SK-N-SH treated with all-trans-retinoic acid at 6 μM for 48 hours (cell line): ENCODE measurements around the gene CASZ1.

ENCODE experiments used
- ATAC-seq: fragments of 200-7000 bp; cut with Tn5 transposase; 3 replicates; pipeline ENCODE4 v1.9.1; 2020; ENCODE audit warnings: mild to moderate bottlenecking, moderate library complexity
- ARNTL ChIP-seq: fragments of 450-650 bp; formaldehyde crosslinking; IDR thresholded peaks from 2 replicates; pipeline ENCODE4 v1.5.0; 2020; ENCODE audit warnings: low read depth, mild to moderate bottlenecking, moderate library complexity, borderline replicate concordance
- BACH2 ChIP-seq: fragments of 250-450 bp; sonication (Bioruptor Pico); IDR thresholded peaks from 2 replicates; pipeline ENCODE4 v1.9.0; 2021; ENCODE audit warnings: mild to moderate bottlenecking, borderline replicate concordance
- CSDC2 ChIP-seq: fragments of 250-450 bp; sonication (Bioruptor Pico); IDR thresholded peaks from 2 replicates; pipeline ENCODE4 v1.5.0; 2020; ENCODE audit warnings: mild to moderate bottlenecking, moderate library complexity
- ESRRG ChIP-seq: fragments of 250-450 bp; sonication (Bioruptor Pico); IDR thresholded peaks from 2 replicates; pipeline ENCODE4 v1.6.1; 2021; ENCODE audit warnings: mild to moderate bottlenecking
- ISL1 ChIP-seq: fragments of 250-450 bp; sonication (Bioruptor Pico); IDR thresholded peaks from 2 replicates; pipeline ENCODE4 v2.1.2; 2022; ENCODE audit warnings: mild to moderate bottlenecking, moderate library complexity
- OSR1 ChIP-seq: fragments of 250-450 bp; sonication (Bioruptor Pico); IDR thresholded peaks from 2 replicates; pipeline ENCODE4 v1.8.0; 2022; ENCODE audit warnings: moderate library complexity, mild to moderate bottlenecking, inconsistent platforms
- PPARA ChIP-seq: fragments of 250-450 bp; sonication (Bioruptor Pico); IDR thresholded peaks from 2 replicates; pipeline ENCODE4 v1.5.0; 2020; ENCODE audit warnings: mild to moderate bottlenecking, borderline replicate concordance
- RARB ChIP-seq: fragments of 250-450 bp; sonication (Bioruptor Pico); IDR thresholded peaks from 2 replicates; pipeline ENCODE4 v1.8.0; 2021; ENCODE audit warnings: mild to moderate bottlenecking, moderate library complexity
- TCF4 ChIP-seq: fragments of 250-450 bp; sonication (Bioruptor Pico); IDR thresholded peaks from 2 replicates; pipeline ENCODE4 v1.8.0; 2021; ENCODE audit warnings: mild to moderate bottlenecking, moderate library complexity, borderline replicate concordance
- TOX ChIP-seq: fragments of 250-450 bp; sonication (Bioruptor Pico); IDR thresholded peaks from 2 replicates; pipeline ENCODE4 v1.8.0; 2021; ENCODE audit warnings: mild to moderate bottlenecking, moderate library complexity, borderline replicate concordance
- ZC3H10 ChIP-seq: fragments of 250-450 bp; sonication (Bioruptor Pico); IDR thresholded peaks from 2 replicates; pipeline ENCODE4 v1.5.1; 2021; ENCODE audit warnings: mild to moderate bottlenecking, moderate library complexity
- ZFP3 ChIP-seq: fragments of 250-450 bp; sonication (Bioruptor Pico); IDR thresholded peaks from 2 replicates; pipeline ENCODE4 v1.5.0; 2020; ENCODE audit warnings: mild to moderate bottlenecking, moderate library complexity
- ZFP30 ChIP-seq: fragments of 450-650 bp; formaldehyde crosslinking; IDR thresholded peaks from 2 replicates; pipeline ENCODE4 v1.5.0; 2022; ENCODE audit warnings: mild to moderate bottlenecking, moderate library complexity
- ZNF565 ChIP-seq: fragments of 450-650 bp; formaldehyde crosslinking; conservative IDR thresholded peaks from 2 replicates; pipeline ENCODE4 v1.5.0; 2020; ENCODE audit warnings: low read depth, mild to moderate bottlenecking, moderate library complexity
- ZNF70 ChIP-seq: fragments of 450-650 bp; formaldehyde crosslinking; IDR thresholded peaks from 2 replicates; pipeline ENCODE4 v1.5.0; 2020; ENCODE audit warnings: mild to moderate bottlenecking, moderate library complexity
- ZNF8 ChIP-seq: fragments of 450-650 bp; formaldehyde crosslinking; IDR thresholded peaks from 2 replicates; pipeline ENCODE4 v1.5.0; 2020; ENCODE audit warnings: mild to moderate bottlenecking, moderate library complexity
- TF ChIP-seq, protein P1 (sequence below): fragments of 250-450 bp; sonication (Bioruptor Pico); IDR thresholded peaks from 2 replicates; pipeline ENCODE4 v1.8.0; 2021; ENCODE audit warnings: low read depth, mild to moderate bottlenecking, moderate library complexity, borderline replicate concordance
- TF ChIP-seq, protein P2 (sequence below): fragments of 250-450 bp; sonication (Bioruptor Pico); IDR thresholded peaks from 2 replicates; pipeline ENCODE4 v1.8.0; 2020; ENCODE audit warnings: mild to moderate bottlenecking, moderate library complexity, borderline replicate concordance
- TF ChIP-seq, protein P3 (sequence below): fragments of 250-450 bp; sonication (Bioruptor Pico); IDR thresholded peaks from 2 replicates; pipeline ENCODE4 v1.5.0; 2020; ENCODE audit warnings: mild to moderate bottlenecking, moderate library complexity
- TF ChIP-seq, protein P4 (sequence below): fragments of 250-450 bp; sonication (Bioruptor Pico); IDR thresholded peaks from 2 replicates; pipeline ENCODE4 v1.5.1; 2020; ENCODE audit warnings: low read depth, mild to moderate bottlenecking, moderate library complexity
- TF ChIP-seq, protein P5 (sequence below): fragments of 250-450 bp; sonication (Bioruptor Pico); IDR thresholded peaks from 2 replicates; pipeline ENCODE4 v1.5.1; 2021; ENCODE audit warnings: mild to moderate bottlenecking, moderate library complexity

CASZ1 gene

DNA sequence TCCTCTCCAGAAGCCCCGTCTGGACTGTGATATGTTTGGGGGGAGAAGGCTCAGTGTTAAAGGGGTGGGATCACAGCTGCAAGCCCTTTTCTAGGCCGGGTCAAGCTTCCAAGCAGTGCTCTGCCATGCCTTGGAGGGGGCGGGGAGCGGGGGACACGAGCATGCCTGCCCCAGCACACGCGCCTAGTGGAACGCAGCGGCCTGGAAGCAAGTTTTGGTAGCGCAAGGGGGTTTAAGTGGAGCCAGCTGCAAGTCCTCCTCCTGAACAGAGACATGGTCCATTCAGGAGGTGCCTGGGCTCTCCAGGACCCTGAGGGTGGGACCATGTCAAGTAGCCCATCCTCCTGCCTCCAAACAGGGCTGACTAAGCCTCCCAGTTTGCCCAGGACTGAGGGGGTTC is 112.2 kb downstream of the CASZ1 start (continued):
- TF ChIP-seq, protein P1, sequence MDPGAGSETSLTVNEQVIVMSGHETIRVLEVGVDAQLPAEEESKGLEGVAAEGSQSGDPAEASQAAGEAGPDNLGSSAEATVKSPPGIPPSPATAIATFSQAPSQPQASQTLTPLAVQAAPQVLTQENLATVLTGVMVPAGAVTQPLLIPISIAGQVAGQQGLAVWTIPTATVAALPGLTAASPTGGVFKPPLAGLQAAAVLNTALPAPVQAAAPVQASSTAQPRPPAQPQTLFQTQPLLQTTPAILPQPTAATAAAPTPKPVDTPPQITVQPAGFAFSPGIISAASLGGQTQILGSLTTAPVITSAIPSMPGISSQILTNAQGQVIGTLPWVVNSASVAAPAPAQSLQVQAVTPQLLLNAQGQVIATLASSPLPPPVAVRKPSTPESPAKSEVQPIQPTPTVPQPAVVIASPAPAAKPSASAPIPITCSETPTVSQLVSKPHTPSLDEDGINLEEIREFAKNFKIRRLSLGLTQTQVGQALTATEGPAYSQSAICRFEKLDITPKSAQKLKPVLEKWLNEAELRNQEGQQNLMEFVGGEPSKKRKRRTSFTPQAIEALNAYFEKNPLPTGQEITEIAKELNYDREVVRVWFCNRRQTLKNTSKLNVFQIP (CRISPR knock-in tag) = no peak
- TF ChIP-seq ESRRG (CRISPR knock-in tag) (no peak), ARNTL (CRISPR knock-in tag) (no peak), ZNF8 (CRISPR knock-in tag) (no peak), RARB (no peak), ZC3H10 (CRISPR knock-in tag) (no peak), ZNF565 (CRISPR knock-in tag) (no peak), ZFP30 (CRISPR knock-in tag) (no peak), PPARA (CRISPR knock-in tag) (no peak), CSDC2 (CRISPR knock-in tag) (no peak)

DNA sequence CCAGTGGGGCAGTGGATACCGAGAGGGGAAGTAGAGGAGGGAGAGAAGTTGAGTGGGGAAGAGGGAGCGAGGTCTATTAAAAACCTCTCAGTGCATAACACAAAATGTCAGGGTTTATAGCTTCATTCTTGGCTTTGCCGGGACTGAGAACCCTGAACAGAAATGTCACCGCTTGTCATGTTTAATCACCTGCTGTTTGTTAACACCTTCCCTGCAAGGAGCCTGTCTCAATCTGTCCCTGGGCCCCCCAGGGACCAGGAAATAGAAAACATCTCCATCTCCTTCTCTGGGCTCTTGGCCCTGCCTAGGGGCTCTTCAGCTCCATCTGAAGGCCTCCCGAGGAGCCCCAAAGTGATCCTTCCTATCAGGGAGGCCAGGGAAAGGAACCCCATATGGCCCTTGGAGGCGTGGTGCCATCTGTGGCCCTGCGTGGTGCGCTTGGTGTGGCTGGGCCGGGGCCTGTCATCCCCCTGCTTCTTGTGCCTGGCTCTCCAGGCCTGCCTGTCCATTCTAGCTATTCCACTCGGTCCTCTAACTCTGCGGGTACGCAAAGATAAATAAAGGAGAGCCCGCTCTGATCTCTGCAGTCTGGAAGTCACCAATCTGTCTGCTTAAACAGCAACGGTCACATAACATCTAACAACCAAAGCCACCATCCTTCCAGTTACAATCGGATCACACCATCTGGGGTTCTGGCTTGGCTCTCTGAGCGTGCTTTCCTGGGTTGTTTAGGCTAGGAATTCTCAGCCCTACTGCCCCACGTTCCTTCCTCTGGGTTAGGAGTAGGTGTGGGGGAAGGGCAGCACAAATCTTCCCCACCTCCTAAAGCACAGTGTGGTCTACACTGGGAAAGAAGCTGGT is 113.8 kb downstream of the CASZ1 start:
- TF ChIP-seq ZNF8 (CRISPR knock-in tag) = no peak
- no peak for TF ChIP-seq ZFP3
- TF ChIP-seq, protein P1 (CRISPR knock-in tag) = no peak
- no peak for TF ChIP-seq OSR1 (CRISPR knock-in tag)
- TF ChIP-seq ISL1 (CRISPR knock-in tag) = no peak
- no peak for TF ChIP-seq ARNTL (CRISPR knock-in tag)
- TF ChIP-seq, protein P2, sequence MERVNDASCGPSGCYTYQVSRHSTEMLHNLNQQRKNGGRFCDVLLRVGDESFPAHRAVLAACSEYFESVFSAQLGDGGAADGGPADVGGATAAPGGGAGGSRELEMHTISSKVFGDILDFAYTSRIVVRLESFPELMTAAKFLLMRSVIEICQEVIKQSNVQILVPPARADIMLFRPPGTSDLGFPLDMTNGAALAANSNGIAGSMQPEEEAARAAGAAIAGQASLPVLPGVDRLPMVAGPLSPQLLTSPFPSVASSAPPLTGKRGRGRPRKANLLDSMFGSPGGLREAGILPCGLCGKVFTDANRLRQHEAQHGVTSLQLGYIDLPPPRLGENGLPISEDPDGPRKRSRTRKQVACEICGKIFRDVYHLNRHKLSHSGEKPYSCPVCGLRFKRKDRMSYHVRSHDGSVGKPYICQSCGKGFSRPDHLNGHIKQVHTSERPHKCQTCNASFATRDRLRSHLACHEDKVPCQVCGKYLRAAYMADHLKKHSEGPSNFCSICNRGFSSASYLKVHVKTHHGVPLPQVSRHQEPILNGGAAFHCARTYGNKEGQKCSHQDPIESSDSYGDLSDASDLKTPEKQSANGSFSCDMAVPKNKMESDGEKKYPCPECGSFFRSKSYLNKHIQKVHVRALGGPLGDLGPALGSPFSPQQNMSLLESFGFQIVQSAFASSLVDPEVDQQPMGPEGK = no peak
- no peak for TF ChIP-seq BACH2
- TF ChIP-seq, protein P3, sequence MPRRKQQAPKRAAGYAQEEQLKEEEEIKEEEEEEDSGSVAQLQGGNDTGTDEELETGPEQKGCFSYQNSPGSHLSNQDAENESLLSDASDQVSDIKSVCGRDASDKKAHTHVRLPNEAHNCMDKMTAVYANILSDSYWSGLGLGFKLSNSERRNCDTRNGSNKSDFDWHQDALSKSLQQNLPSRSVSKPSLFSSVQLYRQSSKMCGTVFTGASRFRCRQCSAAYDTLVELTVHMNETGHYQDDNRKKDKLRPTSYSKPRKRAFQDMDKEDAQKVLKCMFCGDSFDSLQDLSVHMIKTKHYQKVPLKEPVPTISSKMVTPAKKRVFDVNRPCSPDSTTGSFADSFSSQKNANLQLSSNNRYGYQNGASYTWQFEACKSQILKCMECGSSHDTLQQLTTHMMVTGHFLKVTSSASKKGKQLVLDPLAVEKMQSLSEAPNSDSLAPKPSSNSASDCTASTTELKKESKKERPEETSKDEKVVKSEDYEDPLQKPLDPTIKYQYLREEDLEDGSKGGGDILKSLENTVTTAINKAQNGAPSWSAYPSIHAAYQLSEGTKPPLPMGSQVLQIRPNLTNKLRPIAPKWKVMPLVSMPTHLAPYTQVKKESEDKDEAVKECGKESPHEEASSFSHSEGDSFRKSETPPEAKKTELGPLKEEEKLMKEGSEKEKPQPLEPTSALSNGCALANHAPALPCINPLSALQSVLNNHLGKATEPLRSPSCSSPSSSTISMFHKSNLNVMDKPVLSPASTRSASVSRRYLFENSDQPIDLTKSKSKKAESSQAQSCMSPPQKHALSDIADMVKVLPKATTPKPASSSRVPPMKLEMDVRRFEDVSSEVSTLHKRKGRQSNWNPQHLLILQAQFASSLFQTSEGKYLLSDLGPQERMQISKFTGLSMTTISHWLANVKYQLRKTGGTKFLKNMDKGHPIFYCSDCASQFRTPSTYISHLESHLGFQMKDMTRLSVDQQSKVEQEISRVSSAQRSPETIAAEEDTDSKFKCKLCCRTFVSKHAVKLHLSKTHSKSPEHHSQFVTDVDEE = no peak
- no peak for TF ChIP-seq ZNF70 (CRISPR knock-in tag)
- no peak for ATAC-seq

DNA sequence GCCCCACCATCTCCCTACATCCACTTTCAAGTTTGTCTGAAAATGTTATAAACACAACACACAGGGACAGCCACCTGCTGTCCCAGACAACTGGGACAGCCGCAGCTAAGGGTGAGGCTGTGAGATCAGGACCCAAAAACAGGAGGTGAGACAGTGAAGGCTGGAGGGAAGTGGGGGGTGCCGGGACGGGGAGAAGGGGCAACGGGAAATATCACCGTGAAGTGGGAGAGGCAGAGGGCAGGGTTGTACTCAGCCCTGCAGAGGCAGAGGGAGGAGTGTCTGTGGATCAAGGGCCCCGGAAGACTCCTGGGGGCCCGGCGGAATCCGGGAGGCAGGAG is 114.4 kb downstream of the CASZ1 start:
- ATAC-seq = no peak
- no peak for TF ChIP-seq TOX (CRISPR knock-in tag)
- TF ChIP-seq TCF4 = no peak
- no peak for TF ChIP-seq PPARA (CRISPR knock-in tag)
- no peak for TF ChIP-seq ZFP30 (CRISPR knock-in tag)
- TF ChIP-seq, protein P4, sequence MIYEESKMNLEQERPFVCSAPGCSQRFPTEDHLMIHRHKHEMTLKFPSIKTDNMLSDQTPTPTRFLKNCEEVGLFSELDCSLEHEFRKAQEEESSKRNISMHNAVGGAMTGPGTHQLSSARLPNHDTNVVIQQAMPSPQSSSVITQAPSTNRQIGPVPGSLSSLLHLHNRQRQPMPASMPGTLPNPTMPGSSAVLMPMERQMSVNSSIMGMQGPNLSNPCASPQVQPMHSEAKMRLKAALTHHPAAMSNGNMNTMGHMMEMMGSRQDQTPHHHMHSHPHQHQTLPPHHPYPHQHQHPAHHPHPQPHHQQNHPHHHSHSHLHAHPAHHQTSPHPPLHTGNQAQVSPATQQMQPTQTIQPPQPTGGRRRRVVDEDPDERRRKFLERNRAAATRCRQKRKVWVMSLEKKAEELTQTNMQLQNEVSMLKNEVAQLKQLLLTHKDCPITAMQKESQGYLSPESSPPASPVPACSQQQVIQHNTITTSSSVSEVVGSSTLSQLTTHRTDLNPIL (CRISPR knock-in tag) = no peak
- TF ChIP-seq ZC3H10 (CRISPR knock-in tag) = no peak
- no peak for TF ChIP-seq ZFP3
- no peak for TF ChIP-seq ZNF70 (CRISPR knock-in tag)
- no peak for TF ChIP-seq ISL1 (CRISPR knock-in tag)
- TF ChIP-seq, protein P5, sequence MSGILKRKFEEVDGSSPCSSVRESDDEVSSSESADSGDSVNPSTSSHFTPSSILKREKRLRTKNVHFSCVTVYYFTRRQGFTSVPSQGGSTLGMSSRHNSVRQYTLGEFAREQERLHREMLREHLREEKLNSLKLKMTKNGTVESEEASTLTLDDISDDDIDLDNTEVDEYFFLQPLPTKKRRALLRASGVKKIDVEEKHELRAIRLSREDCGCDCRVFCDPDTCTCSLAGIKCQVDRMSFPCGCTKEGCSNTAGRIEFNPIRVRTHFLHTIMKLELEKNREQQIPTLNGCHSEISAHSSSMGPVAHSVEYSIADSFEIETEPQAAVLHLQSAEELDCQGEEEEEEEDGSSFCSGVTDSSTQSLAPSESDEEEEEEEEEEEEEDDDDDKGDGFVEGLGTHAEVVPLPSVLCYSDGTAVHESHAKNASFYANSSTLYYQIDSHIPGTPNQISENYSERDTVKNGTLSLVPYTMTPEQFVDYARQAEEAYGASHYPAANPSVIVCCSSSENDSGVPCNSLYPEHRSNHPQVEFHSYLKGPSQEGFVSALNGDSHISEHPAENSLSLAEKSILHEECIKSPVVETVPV = no peak
- TF ChIP-seq, protein P2 = no peak
- TF ChIP-seq ZNF565 (CRISPR knock-in tag) = no peak
- no peak for TF ChIP-seq BACH2
- no peak for TF ChIP-seq OSR1 (CRISPR knock-in tag)
- no peak for TF ChIP-seq CSDC2 (CRISPR knock-in tag)
